CD4-positive, alpha-beta T cell treated with Interferon alpha-2 for 1 hour (primary cell): ENCODE results near the gene SAMD5.

Source experiments
- DNase-seq, 2 donors: peaks; one replicate each; pipeline ENCODE4 v3.0.0-alpha.2; 2020 to 2022

SAMD5 gene

GRCh38 chr6:147508042-147508865, at the start of gene SAMD5:
Gene SAMD5 (plus strand): TSS chr6:147508690. CDS start chr6:147508929, 239 bp downstream.
- DNase-seq, result no peak

- no peak for DNase-seq
These were observed 48.7 kb upstream of the SAMD5 start for GRCh38 chr6:147459780-147460179.

GRCh38 chr6:147463651-147464050, 44.8 kb upstream of the SAMD5 start:
- no peak for DNase-seq

GRCh38 chr6:147467428-147467827, 41.1 kb upstream of the SAMD5 start:
- no peak for DNase-seq

GRCh38 chr6:147467886-147468285, 40.6 kb upstream of the SAMD5 start:
- no peak for DNase-seq

- DNase-seq, result no peak
These were observed 39.9 kb upstream of the SAMD5 start for GRCh38 chr6:147468634-147469033.

GRCh38 chr6:147479857-147480256, 28.6 kb upstream of the SAMD5 start:
- DNase-seq, result no peak

GRCh38 chr6:147486683-147487082, 21.8 kb upstream of the SAMD5 start:
- DNase-seq, result no peak

- no peak for DNase-seq
These were observed 11.0 kb upstream of the SAMD5 start for GRCh38 chr6:147497472-147497871.

GRCh38 chr6:147503587-147503986, 4.9 kb upstream of the SAMD5 start:
- no peak for DNase-seq

- no peak for DNase-seq
These were observed 3.6 kb upstream of the SAMD5 start for GRCh38 chr6:147504848-147505247.

GRCh38 chr6:147506704-147507114, 1.8 kb upstream of the SAMD5 start:
- DNase-seq, result peak in 1 of 2 donors; percentile 12

GRCh38 chr6:147507162-147508041, 1.1 kb upstream of the SAMD5 start:
- DNase-seq, result no peak

- DNase-seq, result no peak
These were observed 547 bp downstream of the SAMD5 start for GRCh38 chr6:147508866-147509608.

GRCh38 chr6:147509891-147510290, 1.4 kb downstream of the SAMD5 start:
- no peak for DNase-seq

GRCh38 chr6:147510929-147511590, 2.6 kb downstream of the SAMD5 start:
- DNase-seq, result no peak

GRCh38 chr6:147514831-147515230, 6.3 kb downstream of the SAMD5 start:
- DNase-seq, result no peak

GRCh38 chr6:147515327-147515726, 6.8 kb downstream of the SAMD5 start:
- DNase-seq, result no peak

- DNase-seq, result no peak
These were observed 14.1 kb downstream of the SAMD5 start for GRCh38 chr6:147522597-147522996.

- no peak for DNase-seq
These were observed 17.2 kb downstream of the SAMD5 start for GRCh38 chr6:147525519-147526209.

- no peak for DNase-seq
These were observed 18.7 kb downstream of the SAMD5 start for GRCh38 chr6:147527197-147527596.
